ENCODE measurements around the gene CHAT.

The CHAT gene

GRCh38 chr10:49619613-49620012 is 5.8 kb downstream of the CHAT start:
- TF ChIP-seq CTCF (IDR thresholded peaks at IDR 0.05; ENCODE audit: extremely low read depth, insufficient read depth, missing control alignments), result no peak
- DNase-seq (ENCODE audit: low spot score), result no peak
- in situ Hi-C loops (cut with MboI; ENCODE audit: low pct_unique_long_range_greater_than_20kb, low sequenced_read_pairs, unreplicated experiment), result no loop called here

- TF ChIP-seq CTCF (IDR thresholded peaks at IDR 0.05; ENCODE audit: extremely low read depth, insufficient read depth, missing control alignments), result no peak
- DNase-seq (ENCODE audit: low spot score), result no peak
- in situ Hi-C loops (cut with MboI; ENCODE audit: low pct_unique_long_range_greater_than_20kb, low sequenced_read_pairs, unreplicated experiment), result no loop called here
Measured at GRCh38 chr10:49620286-49620810, 6.5 kb downstream of the CHAT start.

GRCh38 chr10:49620841-49621378 is 7.1 kb downstream of the CHAT start:
- TF ChIP-seq CTCF (IDR thresholded peaks at IDR 0.05; ENCODE audit: extremely low read depth, insufficient read depth, missing control alignments), result no peak
- no peak for DNase-seq (ENCODE audit: low spot score)
- in situ Hi-C loops (cut with MboI; ENCODE audit: low pct_unique_long_range_greater_than_20kb, low sequenced_read_pairs, unreplicated experiment), result no loop called here

GRCh38 chr10:49621561-49621960 is 7.7 kb downstream of the CHAT start:
- in situ Hi-C loops (cut with MboI; ENCODE audit: low pct_unique_long_range_greater_than_20kb, low sequenced_read_pairs, unreplicated experiment), result no loop called here

GRCh38 chr10:49622426-49623425 is 8.9 kb downstream of the CHAT start:
- in situ Hi-C loops (cut with MboI; ENCODE audit: low pct_unique_long_range_greater_than_20kb, low sequenced_read_pairs, unreplicated experiment), result no loop called here
- DNase-seq (ENCODE audit: low spot score), result no peak
- TF ChIP-seq CTCF (IDR thresholded peaks at IDR 0.05; ENCODE audit: extremely low read depth, insufficient read depth, missing control alignments), result no peak

More at GRCh38 chr10:49621561-49621960, 7.7 kb downstream of the CHAT start:
- no peak for TF ChIP-seq CTCF (IDR thresholded peaks at IDR 0.05; ENCODE audit: extremely low read depth, insufficient read depth, missing control alignments)
- DNase-seq (ENCODE audit: low spot score), result no peak

- TF ChIP-seq CTCF (IDR thresholded peaks at IDR 0.05; ENCODE audit: extremely low read depth, insufficient read depth, missing control alignments), result no peak
- in situ Hi-C loops (cut with MboI; ENCODE audit: low pct_unique_long_range_greater_than_20kb, low sequenced_read_pairs, unreplicated experiment), result no loop called here
Measured at GRCh38 chr10:49624629-49625028, 10.8 kb downstream of the CHAT start.

More at GRCh38 chr10:49624629-49625028, 10.8 kb downstream of the CHAT start:
- no peak for DNase-seq (ENCODE audit: low spot score)
